DMS153 (cell line): ENCODE data around the gene OR2AT4.
"Not testable (repeated sequence)": the region's sequence is repeated elsewhere in the genome, so short reads cannot be mapped to it uniquely, and the experiment has no call there.

Source experiments
- DNase-seq: peaks from one replicate; lab custom pipeline; 2025; lab: John Stamatoyannopoulos, UW

OR2AT4 gene

GRCh38 chr11:75103380-75104026, 6.8 kb upstream of the OR2AT4 start:
- DNase-seq: no peak

GRCh38 chr11:75101424-75102128, 4.9 kb upstream of the OR2AT4 start:
- no peak for DNase-seq

DNA sequence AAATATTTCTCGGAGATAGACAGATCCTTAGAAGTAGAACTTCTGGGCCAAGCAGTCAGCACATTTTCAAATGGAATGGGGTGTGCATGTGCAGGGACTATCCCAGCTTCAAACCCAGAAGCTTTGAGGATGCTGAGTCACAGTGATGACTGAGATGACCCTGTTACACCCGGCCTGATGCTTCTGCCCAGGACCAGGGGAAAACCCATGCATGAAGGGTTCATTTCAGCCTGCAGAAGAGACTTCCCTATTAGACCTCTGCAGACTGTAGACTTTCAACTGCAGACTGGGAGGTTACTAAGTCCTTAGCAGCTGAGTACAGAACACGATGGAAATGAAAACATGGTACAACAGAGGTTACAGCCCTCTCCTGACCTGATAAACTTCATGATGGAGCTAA, 3.6 kb upstream of the OR2AT4 start:
- DNase-seq: no peak

- DNase-seq: no peak
Observed at GRCh38 chr11:75099635-75100034, 3.0 kb upstream of the OR2AT4 start.

DNA sequence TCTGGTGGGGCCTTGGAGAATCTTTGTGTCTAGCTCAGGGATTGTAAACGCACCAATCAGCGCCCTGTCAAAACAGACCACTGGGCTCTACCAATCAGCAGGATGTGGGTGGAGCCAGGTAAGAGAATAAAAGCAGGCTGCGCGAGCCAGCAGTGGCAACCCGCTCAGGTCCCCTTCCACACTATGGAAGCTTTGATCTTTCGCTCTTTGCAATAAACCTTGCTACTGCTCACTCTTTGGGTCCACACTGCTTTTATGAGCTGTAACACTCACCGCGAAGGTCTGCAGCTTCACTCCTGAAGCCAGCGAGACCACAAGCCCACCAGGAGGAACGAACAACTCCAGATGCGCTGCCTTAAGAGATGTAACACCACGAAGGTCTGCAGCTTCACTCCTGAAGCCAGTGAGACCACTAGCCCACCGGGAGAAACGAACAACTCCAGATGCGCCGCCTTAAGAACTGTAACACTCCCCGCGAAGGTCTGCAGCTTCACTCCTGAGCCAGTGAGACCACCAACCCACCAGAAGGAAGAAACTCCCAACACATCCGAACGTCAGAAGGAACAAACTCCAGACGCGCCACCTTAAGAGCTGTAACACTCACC, 2.3 kb upstream of the OR2AT4 start:
- not testable (repeated sequence) for DNase-seq

GRCh38 chr11:75098181-75098580, 1.5 kb upstream of the OR2AT4 start:
- DNase-seq: not testable (repeated sequence)

DNA sequence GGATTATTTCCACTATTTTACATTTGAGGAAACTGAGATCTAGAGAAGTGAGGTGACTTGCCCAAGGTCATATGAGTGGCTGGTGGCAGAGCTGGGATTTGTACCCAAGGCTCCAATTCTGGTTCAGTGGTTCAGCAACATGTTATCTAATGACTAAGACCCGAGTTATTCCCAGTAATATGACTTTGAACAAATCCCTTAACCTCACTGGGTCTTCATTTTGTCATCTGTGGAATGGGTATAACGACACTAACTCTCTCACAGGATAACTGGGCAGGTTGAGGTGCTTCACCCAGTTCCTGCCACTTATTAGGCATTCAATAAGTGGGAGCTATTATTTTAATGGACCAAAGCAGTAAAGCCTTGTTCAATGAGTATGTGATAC, 489 bp upstream of the OR2AT4 start:
- no peak for DNase-seq

- not testable (repeated sequence) for DNase-seq
Observed at GRCh38 chr11:75094382-75094781, 2.3 kb downstream of the OR2AT4 start.

DNA sequence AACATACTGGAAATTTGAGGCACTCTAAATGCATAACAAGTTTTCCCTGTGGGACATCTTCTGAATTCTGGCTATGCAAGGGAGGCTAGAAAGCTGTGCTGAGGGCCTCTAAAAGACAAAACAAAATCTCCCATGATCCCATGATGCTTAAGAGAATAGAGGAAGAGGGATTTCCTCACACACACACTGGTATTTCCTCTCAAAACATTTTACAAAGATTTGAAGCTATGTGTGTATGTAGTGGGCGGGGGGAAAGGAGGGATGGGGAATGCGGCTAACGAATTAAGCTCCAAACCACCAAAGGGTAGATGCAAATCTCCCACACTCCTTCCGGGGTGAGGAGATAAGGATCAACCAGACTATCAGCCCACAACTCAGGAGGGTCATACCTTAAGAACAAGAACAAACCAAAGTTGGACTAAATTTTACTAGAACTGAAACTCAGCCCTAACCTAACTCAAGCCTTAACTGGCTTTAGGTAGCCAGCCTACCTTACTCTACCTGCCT, 6.0 kb downstream of the OR2AT4 start:
- DNase-seq: no peak

- DNase-seq: no peak
Observed at GRCh38 chr11:75087319-75088305, 9.1 kb downstream of the OR2AT4 start.

DNA sequence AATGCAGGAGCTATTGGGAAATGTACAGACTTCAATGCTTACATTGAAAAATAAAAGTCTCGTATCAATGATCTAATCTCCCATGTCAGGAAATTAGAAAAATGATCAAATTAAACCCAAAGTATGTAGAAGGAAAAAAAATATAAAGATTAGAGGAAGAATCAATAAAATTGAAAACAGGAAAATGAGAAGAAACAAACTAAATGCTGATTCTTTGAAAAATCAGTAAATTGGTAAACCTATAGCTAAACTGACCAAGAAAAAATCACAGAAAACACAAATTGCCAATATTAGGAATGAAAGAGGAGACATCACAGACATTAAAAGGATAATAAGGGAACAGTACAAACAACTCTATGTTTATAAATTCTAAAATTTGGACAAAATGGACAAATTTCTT, 11.8 kb downstream of the OR2AT4 start:
- no peak for DNase-seq

- no peak for DNase-seq
Observed at GRCh38 chr11:75083217-75083605, 13.5 kb downstream of the OR2AT4 start.

DNA sequence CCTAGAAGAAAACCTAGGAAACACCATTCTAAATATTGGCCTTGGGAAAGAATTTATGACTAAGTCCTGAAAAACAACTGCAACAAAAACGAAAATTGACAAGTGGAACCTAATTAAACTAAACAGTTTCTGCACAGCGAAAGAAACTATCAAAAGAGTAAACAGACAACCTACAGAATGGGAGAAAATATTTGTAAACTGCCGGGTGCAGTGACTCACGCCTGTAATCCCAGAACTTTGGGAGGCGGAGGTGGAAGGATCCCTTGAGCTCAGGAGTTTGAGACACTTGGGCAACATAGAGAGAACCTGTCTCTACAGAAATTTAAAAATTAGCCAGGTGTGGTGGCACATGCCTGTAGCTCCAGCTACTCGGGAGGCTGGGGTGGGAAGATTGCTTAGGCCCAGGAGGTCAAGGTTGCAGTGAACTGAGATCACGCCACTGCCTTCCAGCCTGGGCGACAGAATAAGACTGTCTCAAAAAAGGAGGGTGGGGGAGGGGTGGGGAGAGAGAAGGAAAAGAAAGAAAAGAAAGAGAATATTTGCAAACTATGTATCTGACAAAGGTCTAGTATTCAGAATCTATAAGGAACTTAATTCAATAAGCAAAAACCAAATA, 14.0 kb downstream of the OR2AT4 start:
- no peak for DNase-seq

DNA sequence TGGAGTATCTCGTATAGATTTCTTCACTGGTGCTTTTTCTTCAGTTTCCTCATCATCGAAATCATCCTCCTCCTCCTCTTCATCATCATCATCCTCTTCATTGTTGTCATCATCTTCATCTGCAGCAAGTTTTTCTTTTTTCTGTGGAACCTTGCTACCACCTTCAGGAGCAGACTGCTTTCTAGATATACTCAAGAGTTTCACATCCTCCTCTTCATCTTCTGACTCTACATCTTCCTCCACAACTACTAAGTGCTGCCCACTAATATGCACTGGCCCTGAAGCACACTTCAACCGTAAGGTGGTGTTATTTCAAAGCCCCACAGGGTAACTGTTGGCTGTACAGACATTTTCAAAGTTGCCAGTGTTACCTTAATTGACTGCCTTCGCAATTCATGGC, 17.1 kb downstream of the OR2AT4 start:
- DNase-seq: no peak

DNA sequence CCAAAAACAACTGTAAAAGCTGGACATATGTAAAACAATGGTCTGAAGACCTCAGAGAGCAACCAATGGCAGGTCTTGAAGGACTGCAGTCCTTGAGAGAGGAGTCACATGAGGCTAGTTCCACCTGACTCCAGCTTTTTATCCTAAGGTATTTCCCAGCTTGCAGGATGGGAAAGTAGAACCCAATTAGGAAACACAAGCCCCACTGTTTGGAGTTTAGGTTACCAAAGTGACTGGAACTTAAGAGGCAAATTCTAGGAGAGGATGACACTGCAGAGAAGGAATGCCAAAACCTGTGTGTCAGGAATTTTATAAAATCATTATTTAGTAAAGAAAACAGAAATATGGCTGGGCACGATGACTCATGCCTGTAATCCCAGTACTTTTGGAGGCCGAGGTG, 18.4 kb downstream of the OR2AT4 start:
- DNase-seq: no peak

DNA sequence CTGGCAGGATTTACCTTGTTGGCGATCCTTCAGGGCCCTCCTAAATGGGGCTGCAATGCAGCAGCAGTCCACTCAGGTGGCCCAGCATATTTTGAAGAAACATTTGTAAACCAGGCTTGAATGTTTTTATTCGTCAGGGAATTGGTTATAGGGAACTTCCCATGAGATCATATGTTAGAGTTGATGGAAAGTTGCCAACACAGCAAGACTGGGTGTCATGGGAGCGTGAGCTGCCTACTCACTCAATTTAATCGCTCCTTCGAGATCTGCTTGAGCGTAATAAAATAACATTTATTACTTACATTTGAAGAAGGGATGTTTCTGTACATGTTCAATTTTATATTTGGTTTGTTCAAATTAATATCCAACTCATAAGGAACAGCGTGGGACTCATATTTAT, 19.4 kb downstream of the OR2AT4 start:
- DNase-seq: no peak

DNA sequence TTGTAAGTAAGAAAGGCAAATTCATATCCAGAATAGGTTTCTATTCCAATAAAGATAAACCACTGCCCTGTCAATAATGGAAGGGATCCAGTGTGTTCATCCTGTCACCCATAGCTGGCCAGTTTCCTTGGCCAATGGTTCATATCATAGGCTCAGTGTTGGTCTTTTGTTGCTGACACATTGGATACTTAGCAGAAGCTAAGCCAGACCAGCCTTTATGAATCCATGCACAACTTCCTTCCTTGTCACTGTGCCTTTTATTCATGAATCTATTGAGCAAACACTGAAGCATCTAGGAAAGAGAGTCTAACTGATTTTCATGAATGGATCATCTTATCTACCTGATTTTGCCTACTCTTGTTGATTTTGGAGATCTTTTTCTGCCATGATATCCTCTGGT, 20.0 kb downstream of the OR2AT4 start:
- DNase-seq: no peak

- DNase-seq: no peak
Observed at GRCh38 chr11:75073459-75074190, 23.1 kb downstream of the OR2AT4 start.

DNA sequence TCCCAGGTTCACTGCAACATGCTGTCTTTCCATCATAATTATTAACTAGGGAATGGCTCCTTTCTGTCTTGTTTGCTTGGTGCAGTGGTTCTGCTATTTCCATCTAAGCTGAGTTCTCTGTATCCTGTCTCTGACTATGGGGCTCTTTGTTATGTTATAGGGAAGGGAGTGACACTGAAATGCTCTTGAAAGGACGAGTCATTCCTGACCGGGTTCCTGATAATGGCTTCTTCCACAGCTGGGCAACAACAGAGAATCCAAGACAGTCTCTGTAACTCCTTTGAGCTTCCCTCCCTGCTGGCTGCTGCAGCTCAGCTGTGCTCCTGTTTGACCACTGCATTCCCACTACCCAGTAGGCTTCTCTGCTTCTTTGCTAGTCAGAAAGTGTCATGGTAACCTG, 24.1 kb downstream of the OR2AT4 start:
- no peak for DNase-seq

DNA sequence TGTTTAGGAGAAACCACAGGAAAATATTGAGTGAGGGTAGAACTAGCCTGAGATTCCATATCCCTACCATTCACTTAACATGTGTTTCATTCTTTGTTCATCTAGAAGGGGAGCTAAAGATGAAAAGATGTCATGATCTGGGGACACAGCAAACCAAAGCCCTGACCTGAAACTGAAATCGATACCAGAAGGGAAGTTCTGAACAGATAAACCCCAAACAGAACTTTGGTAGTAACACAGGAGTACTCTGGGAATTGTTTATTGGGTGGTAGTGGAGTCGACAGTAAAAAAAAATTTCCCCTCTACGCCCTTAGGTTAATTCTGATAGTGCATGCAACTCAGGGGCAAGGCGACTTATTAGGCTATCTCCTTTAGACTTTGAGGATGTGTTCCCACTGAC, 27.2 kb downstream of the OR2AT4 start:
- DNase-seq: no peak

- DNase-seq: no peak
Observed at GRCh38 chr11:75068993-75069392, 27.7 kb downstream of the OR2AT4 start.
